Erythroblast (primary cell): ENCODE data around the gene VMO1.

Source experiments
- GATA1 ChIP-seq: IDR thresholded peaks from 2 replicates; pipeline ENCODE4 v1.6.1; 2011; ENCODE audit warnings: low read depth, mild to moderate bottlenecking, control low read depth, low read length, moderate library complexity
- POLR2A ChIP-seq: IDR thresholded peaks from 2 replicates; pipeline ENCODE4 v1.6.1; 2011; ENCODE audit warnings: mild to moderate bottlenecking, low read length

GRCh38 chr17:4818276-4818675 lies 32.1 kb upstream of the VMO1 start:
- TF ChIP-seq POLR2A = no peak
- TF ChIP-seq GATA1 = no peak
